HFF-Myc (cell line): ENCODE measurements around the gene CHD1L.
"Not testable (repeated sequence)": the region's sequence is repeated elsewhere in the genome, so short reads cannot be mapped to it uniquely, and the experiment has no call there.

Experiments used
- DNase-seq: peaks from one replicate; pipeline ENCODE4 v3.0.0-alpha.2; 2011; ENCODE audit warnings: low read depth; ENCODE audit errors: extremely low read depth
- H3K4me3 ChIP-seq: replicated peaks from 2 replicates; pipeline ENCODE4 v1.5.1; 2011; ENCODE audit warnings: low read depth, mild to moderate bottlenecking, control low read depth, low read length
- CTCF ChIP-seq: IDR thresholded peaks from 2 replicates; pipeline ENCODE4 v1.5.1; 2012; ENCODE audit warnings: mild to moderate bottlenecking, low read depth, low read length, control low read depth; ENCODE audit errors: missing control alignments

CHD1L gene

GRCh38 chr1:147225193-147225730 lies 17.2 kb upstream of the CHD1L start, which contains the start of gene FMO5:
TSS of gene FMO5 (minus strand) at chr1:147225339. CDS start at chr1:147225029, 310 bp downstream.
- DNase-seq = peak; percentile 15
- no peak for TF ChIP-seq CTCF
- H3K4me3 ChIP-seq = peak within 1 kb of the TSS; percentile 47

GRCh38 chr1:147231032-147231431 lies 11.5 kb upstream of the CHD1L start:
- H3K4me3 ChIP-seq, DNase-seq: not testable (repeated sequence)

GRCh38 chr1:147233903-147234302 lies 8.6 kb upstream of the CHD1L start:
- H3K4me3 ChIP-seq, DNase-seq: not testable (repeated sequence)

- no peak overlapping the region for H3K4me3 ChIP-seq
- DNase-seq = no peak
- TF ChIP-seq CTCF = no peak
Measured at GRCh38 chr1:147235822-147236221, 6.7 kb upstream of the CHD1L start.

- DNase-seq = no peak
- no peak for TF ChIP-seq CTCF
- no peak overlapping the region for H3K4me3 ChIP-seq
Measured at GRCh38 chr1:147236448-147236847, 6.0 kb upstream of the CHD1L start.

GRCh38 chr1:147236959-147237791 lies 5.3 kb upstream of the CHD1L start:
- no peak overlapping the region for H3K4me3 ChIP-seq
- no peak for DNase-seq
- no peak for TF ChIP-seq CTCF

- no peak for TF ChIP-seq CTCF
- DNase-seq = no peak
- no peak overlapping the region for H3K4me3 ChIP-seq
Measured at GRCh38 chr1:147238053-147238902, 4.2 kb upstream of the CHD1L start.
